GF-D8 (cell line): Measurements from ENCODE around the gene ANKRD26.
"Not testable (repeated sequence)": the region's sequence is repeated elsewhere in the genome, so short reads cannot be mapped to it uniquely, and the experiment has no call there.

Experiments
- DNase-seq: peaks from one replicate; lab custom pipeline; 2025; lab: John Stamatoyannopoulos, UW

Gene ANKRD26

DNA sequence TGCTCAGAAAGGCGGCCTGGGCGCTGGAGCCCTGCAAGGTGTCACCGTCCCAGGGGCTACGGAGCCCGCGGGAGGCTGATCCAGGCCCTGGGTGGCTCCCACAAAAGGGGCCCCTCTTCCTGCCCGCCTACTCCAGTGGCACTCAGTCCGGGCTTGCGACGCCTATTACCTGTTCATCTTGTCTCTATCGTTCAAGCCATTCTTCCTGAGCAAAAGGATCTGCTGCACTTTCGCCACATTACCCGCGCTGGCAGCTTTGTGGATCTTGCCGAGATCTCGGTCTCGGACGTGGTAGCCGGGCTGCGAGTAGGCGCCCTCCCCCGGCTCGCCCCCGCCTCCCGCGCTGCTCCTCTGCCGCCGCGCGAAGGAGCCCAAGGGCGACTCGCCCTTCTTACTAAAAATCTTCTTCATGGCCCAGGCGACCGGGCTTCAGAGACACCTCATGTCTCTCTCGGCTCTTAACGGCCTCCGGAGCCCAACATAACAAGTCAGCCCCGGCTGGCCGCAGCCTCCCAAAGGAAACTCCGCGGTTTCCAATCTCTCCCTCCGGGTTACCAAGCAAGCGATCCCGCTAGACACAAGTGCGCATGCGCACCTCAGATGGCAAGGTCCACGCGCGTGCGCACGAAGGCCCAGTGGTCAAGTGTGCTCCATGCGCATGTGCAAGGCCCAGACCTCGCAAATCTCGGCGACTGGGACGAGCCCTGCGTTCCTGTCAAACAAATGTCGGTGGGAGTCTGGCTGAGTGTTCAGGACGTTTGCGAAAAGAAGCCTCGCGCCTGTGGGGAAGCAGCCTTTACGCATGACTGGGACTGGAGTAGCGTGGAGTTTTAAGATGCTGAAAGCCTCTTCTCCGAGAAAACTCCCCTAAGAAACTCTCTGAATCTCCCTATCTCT is at the start of gene ANKRD26:
TSS of gene ANKRD26 (minus strand) at position 579 of the 897 bp plus-strand sequence. CDS start at position 411, 168 bp downstream.
- DNase-seq = peak; percentile 88

DNA sequence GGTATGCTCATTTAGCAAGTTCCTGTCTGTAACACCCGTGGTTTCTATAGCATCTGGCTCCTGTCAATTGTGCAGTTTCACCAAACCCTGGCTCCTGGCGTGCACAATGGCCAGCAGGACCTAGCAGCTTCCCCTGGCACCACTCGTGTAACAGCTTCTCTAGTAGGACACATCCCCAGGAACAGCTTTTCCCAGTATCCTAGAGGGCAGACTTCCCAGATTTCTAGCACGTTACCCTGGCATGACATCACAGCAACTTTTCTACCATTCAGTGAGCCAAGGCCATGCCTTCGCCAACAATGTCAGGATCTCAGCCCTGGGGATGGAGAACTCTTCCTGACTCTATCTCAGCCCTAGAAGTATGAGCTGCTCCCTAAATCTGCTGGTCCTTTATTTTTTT is 47.4 kb upstream of the ANKRD26 start:
- DNase-seq = no peak

DNA sequence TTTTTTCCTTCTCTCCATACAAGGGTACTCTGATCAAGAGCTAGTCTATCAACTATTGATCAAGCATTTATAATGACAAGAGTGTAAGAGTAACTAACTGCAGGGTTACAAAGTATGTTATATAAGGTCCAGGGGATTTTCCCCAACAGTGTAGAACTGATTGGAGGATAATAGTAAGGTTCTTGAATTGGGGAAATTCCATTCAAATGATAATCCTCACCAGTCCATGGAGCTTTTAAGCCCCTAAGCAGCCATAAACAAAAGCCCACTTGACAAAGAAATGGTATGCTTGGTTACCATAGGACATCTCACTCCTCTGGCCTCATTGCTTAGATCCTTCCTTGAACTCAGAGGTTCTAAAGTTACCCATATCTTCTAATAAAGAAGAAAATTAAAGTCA is 45.6 kb upstream of the ANKRD26 start:
- DNase-seq = no peak

DNA sequence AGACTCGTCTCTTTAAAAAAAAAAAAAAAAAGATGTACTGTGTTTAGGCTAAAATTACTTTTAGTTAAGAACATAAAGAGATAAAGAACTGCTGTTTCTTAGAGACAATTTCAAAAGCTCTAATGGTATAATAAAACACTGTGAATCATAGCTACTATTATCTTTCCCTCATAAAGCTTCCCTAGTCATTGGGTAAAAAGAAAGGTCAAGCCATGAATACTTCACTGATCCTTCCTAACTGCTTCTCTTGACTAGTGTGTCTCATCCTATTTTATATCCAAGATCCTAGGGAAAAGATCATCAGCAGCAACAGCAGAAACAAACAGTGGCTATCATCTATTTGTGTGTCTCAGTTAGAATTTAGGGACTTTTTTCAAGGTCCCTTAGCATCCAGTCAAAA is 43.4 kb upstream of the ANKRD26 start:
- no peak for DNase-seq

DNA sequence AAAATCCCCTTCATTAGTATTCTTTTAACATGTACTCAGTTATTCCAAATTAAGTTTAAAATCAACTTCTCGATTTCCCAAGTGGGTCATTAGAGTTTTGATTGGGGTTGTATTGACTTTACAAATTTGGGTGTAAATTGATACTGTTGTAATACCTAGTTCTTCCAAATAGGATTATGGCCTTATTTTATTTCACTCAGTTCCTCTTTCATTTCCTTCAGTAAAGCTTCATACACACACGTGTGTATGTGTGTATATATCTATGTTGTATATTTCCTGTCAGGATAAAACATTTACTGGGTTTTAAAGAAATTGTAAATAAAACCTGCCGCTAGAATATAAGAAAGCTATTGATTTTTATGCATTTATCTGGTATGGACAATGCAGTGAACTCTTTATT is 38.0 kb upstream of the ANKRD26 start:
- DNase-seq = no peak

DNA sequence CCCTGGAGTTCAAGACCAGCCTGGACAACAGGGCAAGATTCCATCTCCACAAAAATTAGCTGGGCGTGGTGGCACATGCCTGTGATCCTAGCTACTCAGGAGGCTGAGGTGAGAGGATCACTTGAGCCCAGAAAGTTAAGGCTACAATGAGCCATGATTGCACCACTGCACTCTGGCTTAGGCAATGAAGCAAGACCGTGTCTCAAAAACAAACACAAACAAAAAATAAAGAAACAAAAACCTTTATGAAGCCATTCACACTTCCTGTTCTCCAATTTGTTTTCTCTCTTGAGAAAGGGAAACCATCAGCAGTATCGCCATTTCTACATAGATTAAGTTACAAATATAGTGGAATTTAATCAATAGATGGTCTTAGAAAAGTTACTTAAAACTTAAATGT is 34.1 kb upstream of the ANKRD26 start:
- DNase-seq = no peak

- no peak for DNase-seq
Measured at GRCh38 chr10:27108165-27108564, 7.9 kb upstream of the ANKRD26 start.

GRCh38 chr10:27104919-27105318 is 4.6 kb upstream of the ANKRD26 start:
- DNase-seq = no peak

- DNase-seq = no peak
Measured at GRCh38 chr10:27100813-27101347, 586 bp upstream of the ANKRD26 start.

GRCh38 chr10:27099448-27099847 is 846 bp downstream of the ANKRD26 start:
- no peak for DNase-seq

DNA sequence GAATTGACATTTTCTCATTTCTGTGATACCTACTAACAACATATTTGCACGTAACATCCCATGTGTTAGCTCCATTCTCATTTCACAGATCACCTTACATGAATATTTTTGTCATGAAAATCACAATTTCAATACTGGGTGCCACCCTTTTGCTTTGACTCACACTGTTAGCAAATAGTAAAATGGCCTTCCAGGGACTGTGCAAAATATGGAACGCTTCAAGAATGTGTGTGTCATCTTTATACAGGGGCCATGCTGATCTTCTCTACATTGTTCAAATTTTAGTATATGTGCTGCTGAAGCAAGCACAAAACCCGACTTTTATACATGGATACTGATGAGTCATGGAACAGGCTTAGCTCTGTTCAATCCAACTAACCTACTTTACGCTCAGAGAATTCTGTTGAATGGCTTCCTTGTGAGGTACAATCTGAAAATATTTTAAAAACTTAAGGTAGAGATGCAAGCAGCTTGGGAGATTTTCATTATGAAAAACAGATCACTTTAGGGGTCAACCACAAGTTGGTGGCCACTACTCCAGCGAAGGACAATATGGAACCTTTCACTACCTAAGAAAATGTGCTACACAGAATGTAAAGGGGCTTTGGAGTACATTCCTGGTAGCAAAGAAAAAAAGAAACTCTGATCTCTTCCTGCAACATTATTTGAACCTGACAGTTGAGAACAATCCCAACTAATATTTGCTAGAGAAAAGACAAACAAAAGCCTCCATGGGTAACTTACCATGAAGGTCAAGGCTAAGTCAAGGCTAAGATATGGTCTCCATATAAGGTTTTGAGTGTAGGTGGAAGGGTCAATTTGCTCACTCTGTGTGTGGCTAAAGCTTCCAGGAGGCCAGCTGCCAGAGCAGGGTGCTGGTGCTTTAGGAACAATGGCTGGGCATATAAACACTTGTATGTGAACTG is 11.9 kb downstream of the ANKRD26 start:
- no peak for DNase-seq

- DNase-seq = no peak
Measured at GRCh38 chr10:27072436-27073114, 27.7 kb downstream of the ANKRD26 start.

GRCh38 chr10:27068217-27068891 is 31.9 kb downstream of the ANKRD26 start:
- no peak for DNase-seq

DNA sequence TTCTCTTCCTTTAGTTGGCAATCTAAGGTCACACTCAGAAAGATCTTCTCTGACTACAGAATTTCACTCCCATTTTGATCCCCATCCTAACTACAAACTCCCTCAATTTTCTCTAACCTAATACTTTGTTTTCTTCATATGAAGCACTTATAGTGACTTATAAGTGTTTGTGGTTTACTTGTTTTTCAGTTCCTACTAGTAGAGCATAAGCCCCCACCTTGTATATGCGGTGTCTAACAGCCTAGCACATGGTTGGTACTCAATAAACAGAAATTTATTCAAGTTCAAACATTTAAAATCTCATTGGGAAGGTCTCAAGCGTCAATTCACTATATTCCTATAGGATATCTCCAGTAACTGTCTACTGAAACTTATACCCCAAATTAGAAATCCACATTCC is 35.2 kb downstream of the ANKRD26 start:
- no peak for DNase-seq

DNA sequence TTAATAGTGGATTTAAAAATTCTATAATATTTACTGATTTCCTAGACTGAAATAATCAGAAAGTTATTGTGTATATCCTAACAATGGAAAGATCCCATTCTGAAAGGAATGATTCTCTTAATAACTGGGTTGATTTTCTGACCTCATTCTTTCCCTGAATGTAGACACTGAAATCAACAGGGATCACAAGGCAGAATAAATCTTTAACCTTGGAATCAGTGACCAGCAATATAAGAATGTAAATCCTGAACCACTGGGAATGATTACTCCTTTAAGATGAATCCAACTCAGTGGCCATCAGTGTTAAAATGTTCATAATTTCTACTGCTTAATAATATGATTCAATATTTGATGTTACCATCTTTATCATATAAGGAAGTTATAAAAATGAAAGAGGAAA is 47.6 kb downstream of the ANKRD26 start:
- no peak for DNase-seq

GRCh38 chr10:27045247-27045646 is 55.0 kb downstream of the ANKRD26 start:
- DNase-seq = not testable (repeated sequence)

GRCh38 chr10:27041196-27041595 is 59.1 kb downstream of the ANKRD26 start:
- DNase-seq = no peak

DNA sequence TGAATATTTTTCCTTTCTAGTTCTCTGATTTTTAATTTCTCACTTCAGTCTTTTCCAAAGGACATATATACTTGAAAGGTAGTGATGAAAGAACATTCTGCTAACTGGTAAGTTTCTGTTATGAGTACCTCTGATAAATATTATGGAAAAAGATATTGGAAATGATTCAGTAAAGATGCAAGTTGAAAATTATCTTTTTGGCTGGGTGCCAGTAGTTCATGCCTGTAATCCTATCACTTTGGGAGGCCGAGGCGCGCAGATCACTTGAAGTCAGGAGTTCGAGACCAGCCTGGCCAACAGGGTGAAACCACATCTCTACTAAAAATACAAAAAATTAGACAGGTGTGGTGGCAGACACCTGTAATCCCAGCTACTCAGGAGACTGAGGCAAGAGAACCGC is 62.1 kb downstream of the ANKRD26 start:
- no peak for DNase-seq

DNA sequence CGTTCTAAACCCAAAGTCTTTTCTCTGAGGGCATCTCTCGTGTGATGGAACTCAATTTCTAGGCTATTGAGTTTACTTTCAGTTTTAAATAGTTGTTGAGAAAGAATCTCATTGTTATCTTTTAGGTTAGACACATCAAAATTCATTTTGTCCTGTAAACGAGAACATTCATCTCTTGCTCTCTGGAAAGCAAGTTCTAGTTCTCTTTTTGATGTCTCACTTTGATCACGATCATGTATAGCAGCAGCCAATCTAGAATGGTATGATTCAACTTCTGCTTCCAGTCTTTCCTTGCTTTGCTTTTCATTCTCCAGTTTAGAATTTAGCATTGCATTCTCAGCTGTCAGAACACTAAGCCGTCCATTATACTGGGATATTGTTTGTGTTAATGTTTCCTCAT is 65.1 kb downstream of the ANKRD26 start:
- DNase-seq = no peak

DNA sequence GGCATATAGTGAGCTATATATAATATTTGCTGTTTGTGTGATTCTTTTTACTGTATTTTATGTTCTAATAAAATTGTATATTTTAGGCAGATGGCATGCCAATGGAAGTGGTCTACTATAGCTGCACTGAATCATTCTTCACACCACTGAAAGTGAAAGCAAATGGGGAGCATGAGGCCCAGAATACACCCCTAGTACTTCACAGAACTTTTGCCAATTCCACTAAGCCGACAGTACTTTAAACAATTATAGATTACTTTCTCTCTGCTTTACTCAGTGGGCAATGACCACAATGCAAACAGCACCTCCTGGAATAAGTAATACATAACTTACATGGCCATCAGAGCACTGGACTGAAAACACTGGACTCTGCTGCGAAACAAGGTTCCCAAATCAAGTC is 70.2 kb downstream of the ANKRD26 start:
- no peak for DNase-seq

DNA sequence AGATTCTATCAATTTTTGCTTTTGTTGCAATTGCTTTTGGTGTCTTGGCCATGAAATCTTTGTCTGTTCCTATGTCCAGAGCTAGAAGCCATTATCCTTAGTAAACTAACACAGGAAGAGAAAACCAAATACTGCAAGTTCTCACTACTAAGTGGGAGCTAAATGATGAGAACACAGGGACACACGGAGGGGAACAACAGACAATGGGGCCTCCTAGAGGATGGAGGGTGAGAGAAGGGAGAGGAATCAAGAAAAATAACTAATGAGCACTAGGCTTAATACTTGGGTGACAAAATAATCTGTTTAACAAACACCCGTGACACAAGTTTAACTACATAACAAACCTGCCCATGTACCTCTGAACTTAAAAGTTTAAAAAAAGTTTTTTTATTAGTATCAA is 78.2 kb downstream of the ANKRD26 start:
- no peak for DNase-seq
